DMS53 (cell line): Measurements from ENCODE around the gene GOLGA6C.
A peak's percentile ranks its signal among the peaks of the same experiment; 100 is the strongest.
"Not testable (repeated sequence)": the region's sequence is repeated elsewhere in the genome, so short reads cannot be mapped to it uniquely, and the experiment has no call there.

Experiments used
- DNase-seq: peaks from one replicate; lab custom pipeline; 2025; lab: John Stamatoyannopoulos, UW

Gene GOLGA6C

DNA sequence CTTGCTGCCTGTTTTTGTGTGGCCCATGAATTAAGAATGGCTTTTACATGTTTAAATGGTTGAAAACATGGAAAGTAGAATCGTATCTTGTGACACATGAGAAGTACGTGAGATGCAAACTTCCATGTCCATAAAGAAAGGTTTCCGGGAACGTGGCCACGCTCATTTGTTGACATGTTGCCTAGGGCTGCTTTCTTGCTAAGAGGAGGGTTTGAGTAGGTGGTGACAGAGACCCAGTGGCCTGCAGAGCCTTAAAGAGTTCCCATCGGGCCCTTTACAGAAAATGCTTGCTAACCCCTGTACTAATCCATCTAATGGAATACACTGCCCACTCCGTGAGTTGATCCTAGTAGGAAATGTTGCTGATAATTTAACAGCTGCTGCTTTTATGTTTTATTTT, 31.0 kb upstream of the GOLGA6C start:
- not testable (repeated sequence) for DNase-seq

GRCh38 chr15:75227663-75228280, 30.4 kb upstream of the GOLGA6C start:
- no peak for DNase-seq

- no peak for DNase-seq
Observed at GRCh38 chr15:75228787-75229186, 29.3 kb upstream of the GOLGA6C start.

DNA sequence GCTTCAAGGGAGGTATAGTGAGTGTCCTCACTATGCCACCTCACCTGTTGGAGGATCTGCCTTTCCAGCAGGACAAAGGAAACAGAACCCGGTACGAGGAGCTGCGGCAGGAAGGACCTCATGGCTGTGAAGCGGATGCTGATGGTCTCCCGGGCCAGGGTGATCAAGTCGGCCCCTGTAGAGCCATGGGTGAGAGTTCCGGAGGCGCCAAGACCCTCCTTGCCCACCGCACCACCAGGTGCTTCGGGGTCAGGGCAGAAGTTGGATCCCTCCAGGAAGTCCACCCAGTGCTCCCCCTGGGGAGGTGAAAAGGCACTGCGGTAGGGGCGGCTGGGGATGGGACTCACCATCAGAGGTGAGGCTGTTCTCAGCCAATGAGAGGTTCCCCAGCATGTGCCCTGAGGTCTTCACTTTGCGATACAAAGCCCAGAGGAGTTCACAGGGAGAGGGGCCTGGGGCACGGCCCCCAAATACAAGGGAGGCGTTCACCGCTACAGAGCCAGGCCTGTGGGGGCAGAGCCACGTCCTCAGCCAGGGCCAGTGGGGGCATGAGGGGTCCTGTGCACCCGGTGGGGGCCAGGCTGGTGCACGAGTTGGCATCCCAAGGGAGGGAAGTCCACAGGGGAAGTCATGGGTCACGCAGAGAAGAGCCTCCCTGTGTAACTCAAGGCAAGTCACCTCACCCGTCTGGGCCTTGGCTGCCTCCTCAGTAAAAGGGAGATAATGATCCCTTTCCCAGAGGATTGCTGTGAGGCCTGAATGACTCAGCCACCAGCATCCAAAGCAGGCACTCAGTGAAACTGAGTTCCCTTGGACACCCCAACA, 28.7 kb upstream of the GOLGA6C start:
- no peak for DNase-seq

DNA sequence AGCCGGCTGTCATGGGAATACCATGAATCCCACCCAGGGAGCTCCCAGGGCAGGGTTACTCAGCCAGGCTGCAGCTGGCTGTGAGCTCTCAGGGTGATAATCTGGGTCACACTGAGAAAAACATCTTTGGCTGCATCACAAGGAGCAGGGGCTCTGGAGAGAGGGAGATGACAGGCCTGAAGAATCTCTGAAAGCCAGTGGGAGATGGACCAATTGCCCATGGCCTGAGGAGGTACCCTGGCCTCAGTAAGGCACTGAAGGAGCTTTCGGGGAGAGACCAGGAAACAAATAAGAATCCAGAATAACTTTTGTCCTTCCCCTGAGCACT, 28.2 kb upstream of the GOLGA6C start:
- no peak for DNase-seq

- DNase-seq: peak; percentile 24
Observed at GRCh38 chr15:75230551-75231371, 27.4 kb upstream of the GOLGA6C start.

DNA sequence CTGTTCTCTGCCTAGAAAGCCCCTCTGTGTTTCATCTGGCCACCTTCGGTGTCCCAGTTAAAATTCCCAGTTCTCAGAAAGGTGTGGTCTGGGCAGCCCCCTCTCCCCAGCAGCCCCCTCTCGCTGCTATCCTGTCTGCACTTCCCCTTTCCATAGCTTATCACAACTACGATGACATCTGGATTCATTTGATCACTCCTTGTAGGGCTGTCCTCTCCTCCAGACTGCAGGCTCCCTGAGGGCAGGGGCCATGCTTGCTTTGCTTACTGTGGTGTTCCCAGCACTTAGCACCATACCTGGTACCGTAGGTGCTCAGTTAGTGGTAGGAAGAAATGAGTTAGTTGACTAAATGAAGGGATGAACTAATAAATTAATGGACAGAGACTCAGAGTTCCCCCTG, 26.3 kb upstream of the GOLGA6C start:
- no peak for DNase-seq

DNA sequence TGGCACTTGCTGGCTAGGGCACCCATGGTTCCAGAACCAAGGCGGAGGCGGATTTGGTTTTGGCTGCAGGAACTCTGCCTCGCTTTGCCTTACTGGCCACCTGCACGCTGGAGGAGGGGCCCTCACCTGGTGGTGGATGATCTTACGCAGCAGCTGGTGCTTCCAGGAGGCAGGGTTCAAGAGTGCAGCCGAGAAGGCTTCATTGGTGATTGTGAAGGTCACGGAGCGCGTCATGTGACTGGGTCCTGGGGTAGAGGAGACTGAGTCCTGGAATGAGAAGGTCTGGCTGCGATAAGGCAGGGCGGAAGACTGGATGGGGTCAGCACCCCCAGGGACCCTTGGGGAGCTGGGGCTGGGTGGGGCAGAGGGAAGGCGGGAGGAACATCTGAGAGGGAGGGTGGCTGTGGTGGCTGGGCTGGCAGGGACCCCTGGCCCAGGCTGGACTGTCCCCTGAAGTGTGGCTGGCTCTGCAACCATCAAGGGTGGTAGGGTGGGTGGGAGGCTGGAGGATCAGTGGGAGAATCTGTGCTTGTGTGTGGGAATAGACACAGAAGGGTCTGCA, 25.8 kb upstream of the GOLGA6C start:
- no peak for DNase-seq

- no peak for DNase-seq
Observed at GRCh38 chr15:75232826-75233503, 25.2 kb upstream of the GOLGA6C start.

DNA sequence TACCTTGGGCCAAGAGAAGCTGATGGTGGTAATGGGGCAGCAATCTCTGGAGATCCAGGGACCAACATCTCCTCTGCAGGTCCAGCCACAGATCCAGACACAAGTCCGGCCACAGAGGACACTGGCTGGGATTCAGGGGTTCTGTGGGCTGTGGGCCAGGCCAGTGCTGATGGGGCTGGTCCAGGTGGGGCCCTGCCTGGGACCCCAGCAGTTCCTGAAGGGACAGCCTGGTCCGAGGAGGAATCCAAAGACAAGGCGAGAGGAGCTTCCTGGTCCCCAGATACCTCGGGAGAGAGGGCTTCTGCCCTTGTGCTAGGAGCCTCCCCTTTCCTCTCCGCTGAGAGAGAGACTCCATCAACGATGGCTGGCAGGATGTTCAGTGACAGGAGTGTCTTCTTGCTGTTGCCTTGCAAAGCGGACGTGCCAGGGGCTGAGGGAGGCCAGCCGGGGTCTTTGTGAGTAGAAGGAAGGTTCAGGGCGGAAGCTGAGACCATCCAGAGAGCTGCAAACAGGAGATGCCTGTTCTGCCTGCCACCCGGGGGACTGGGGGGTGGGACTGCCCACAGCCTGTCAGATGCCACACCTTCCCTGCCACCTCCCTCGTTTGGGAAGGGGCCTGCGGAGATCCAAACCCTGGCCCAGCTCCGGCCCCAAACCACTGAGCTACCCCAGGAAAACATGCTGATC, 24.5 kb upstream of the GOLGA6C start:
- DNase-seq: no peak

GRCh38 chr15:75234191-75234810, 23.8 kb upstream of the GOLGA6C start:
- DNase-seq: no peak

DNA sequence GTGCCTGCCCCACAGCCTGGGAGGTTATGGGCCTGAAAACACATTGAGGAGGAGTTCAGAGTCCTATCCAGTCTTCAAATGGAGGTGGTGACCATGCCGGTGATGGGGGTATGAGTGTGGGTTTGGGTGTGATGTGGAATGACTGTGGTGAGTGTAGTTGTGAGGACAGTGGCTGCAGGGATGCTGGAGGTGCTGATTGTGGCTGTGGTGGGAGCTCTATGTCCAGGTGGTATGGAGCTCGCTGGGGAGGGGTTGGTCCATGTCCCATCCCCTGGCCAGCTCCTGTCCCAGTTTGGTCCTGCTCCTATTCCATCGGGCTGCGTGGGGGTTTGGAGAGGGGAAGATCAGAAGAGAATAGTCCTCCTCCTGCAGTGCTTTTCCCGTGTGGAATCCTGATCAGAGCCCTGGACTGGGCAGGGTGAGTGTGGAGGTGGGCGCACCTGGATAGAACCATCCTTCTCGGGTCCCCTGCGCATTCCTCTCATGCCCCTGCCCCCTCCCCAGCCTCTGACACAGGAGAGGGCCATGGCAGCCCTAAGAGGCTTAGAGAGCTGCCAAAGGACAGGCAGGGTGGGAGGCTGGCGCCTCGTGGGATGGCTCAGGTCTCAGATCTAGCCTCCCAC, 23.0 kb upstream of the GOLGA6C start:
- no peak for DNase-seq

DNA sequence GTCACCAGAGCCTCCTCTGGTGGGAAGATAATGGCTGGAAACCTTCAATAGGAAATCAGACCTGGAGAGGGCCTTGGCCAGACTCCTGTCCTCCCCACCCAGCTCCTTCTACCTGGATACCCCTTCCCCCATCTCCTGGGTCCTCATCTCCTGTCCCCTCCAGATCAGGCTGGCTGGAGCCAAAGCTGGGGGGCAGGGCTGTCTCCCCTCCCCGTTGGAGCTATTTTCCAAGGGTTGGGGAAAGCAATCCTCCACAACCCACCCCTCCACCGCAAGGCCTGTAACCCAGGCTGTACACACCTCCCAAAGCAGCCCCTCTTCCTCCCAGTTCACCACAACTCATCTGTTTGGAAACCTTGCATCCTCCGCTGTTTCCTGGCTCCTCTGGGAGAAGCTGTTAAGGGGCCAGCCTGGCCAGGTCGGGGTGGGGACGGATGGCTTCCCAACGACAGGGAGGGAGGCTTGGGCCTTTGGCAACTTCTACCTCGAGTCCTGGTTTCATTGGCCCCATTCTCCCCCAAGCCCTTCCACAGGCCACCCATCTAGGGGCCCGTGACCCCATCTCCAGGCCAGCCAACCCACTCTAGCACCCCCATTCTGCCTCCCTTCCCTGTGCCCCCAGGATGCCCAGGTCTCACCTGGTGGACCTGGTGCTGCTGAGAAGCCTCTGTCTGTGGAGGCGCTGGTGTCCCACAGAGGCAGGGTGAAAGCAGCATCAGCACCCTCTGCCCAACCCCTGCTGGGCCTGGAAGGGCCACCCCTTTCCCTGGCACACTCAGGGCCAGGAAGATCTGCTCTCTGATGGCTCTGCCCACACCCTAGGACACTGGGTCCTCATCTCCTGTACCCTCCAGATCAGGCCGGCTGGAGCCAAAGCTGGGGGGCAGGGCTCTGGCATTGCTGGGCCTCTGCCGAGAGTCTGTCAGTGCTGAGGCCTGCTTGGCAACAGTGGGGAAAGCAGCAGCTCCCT, 22.1 kb upstream of the GOLGA6C start:
- no peak for DNase-seq

- no peak for DNase-seq
Observed at GRCh38 chr15:75237316-75237982, 20.7 kb upstream of the GOLGA6C start.

GRCh38 chr15:75238150-75238549, 20.0 kb upstream of the GOLGA6C start:
- no peak for DNase-seq

- not testable (repeated sequence) for DNase-seq
Observed at GRCh38 chr15:75245741-75246140, 12.4 kb upstream of the GOLGA6C start.

GRCh38 chr15:75248991-75249390, 9.1 kb upstream of the GOLGA6C start:
- peak; percentile 65 for DNase-seq

DNA sequence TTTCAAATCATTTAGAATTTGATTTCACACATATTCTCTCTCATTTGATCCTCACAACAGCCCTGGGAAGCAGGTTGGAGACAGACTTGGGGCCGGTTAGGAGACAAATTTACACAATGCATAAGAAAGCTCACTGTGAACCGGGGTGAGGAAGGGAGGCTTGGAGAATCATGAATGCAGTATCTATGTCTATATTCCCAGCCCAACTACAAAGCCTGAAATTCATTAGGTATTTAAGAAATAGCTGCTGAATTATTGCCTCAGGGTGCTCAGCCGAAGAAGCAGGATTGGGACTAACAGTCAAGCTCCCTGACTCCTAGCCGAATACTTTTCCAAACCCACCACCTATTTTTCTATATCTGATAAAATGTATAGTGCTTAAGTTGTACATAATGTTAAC, 8.4 kb upstream of the GOLGA6C start:
- no peak for DNase-seq

- DNase-seq: not testable (repeated sequence)
Observed at GRCh38 chr15:75251343-75251742, 6.8 kb upstream of the GOLGA6C start.
